ENCODE data around the gene MED29.

DNA sequence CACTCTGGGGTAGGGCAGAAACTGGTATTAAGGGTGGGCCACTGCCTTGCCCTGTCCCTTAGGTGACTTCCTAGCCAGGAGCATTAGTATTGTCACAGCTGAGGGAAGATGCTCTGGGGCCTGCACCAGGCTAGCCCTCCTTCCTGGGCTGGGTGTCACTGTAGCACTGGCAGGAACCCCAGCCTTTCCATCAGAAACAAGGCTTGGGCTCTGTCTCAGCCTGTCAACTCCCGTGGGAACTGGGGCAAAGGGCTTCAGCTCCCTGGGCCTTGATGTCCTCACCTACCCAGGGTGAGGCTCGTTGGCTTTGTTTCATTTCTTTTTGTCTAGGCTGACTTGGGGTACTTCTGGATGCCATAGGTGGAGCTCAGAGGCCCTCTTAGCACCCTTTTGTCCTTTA lies 18.2 kb upstream of the MED29 start:
- TF ChIP-seq CTCF (IDR thresholded peaks at IDR 0.05) (no peak), POLR2A (IDR thresholded peaks at IDR 0.05) (no peak)

All from Peyer's patch (tissue), 4 donors.